OCI-LY7 (cell line): Measurements from ENCODE around the gene BLM.

Source experiments
- EZH2phosphoT487 ChIP-seq: fragments of 200-600 bp; sonication (generic); IDR thresholded peaks from 2 replicates; pipeline ENCODE4 v1.6.1; 2018; ENCODE audit warnings: low read depth, borderline replicate concordance, mild to moderate bottlenecking, mixed run types, antibody characterized with exemption, low read length, moderate library complexity, mixed read lengths
- TF ChIP-seq, protein P1 (sequence below): fragments of 200-600 bp; sonication (generic); conservative IDR thresholded peaks from 2 replicates; pipeline ENCODE4 v1.5.1; 2014; ENCODE audit warnings: mild to moderate bottlenecking, antibody characterized with exemption, low read length, moderate library complexity, mixed read lengths

DNA sequence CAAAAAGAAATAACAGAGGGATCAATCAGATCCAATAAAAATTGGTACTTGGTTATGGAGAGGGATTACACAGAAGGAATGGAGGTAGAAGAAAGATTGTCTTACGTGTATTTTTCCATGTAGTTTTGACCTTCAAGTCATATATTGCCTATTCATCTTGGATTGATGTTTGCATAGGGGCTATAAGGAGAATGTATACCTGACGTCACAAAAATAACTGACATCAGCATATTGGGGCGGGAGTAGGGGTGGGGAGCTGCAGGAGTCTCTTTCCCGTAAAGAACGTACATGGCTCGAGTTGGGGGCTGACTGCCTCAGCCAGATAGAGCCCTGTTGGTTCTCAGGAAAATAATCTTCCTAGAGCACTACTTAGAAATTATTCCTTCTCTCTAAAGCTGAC, 145.3 kb downstream of the BLM start:
- TF ChIP-seq, protein P1, sequence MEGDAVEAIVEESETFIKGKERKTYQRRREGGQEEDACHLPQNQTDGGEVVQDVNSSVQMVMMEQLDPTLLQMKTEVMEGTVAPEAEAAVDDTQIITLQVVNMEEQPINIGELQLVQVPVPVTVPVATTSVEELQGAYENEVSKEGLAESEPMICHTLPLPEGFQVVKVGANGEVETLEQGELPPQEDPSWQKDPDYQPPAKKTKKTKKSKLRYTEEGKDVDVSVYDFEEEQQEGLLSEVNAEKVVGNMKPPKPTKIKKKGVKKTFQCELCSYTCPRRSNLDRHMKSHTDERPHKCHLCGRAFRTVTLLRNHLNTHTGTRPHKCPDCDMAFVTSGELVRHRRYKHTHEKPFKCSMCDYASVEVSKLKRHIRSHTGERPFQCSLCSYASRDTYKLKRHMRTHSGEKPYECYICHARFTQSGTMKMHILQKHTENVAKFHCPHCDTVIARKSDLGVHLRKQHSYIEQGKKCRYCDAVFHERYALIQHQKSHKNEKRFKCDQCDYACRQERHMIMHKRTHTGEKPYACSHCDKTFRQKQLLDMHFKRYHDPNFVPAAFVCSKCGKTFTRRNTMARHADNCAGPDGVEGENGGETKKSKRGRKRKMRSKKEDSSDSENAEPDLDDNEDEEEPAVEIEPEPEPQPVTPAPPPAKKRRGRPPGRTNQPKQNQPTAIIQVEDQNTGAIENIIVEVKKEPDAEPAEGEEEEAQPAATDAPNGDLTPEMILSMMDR: no peak
- no peak for TF ChIP-seq EZH2phosphoT487
